HG03060 (cell line): ENCODE data around the gene ASAP2.

Experiments
- ATAC-seq: cut with Tn5 transposase; IDR thresholded peaks from one replicate; pipeline ENCODE4 v1.9.1; 2021; ENCODE audit warnings: low read depth, moderate number of reproducible peaks; ENCODE audit not compliant: unreplicated experiment

ASAP2 gene

GRCh38 chr2:9229470-9229820, 22.8 kb downstream of the ASAP2 start:
- no peak for ATAC-seq

GRCh38 chr2:9230051-9230802, 23.6 kb downstream of the ASAP2 start:
- ATAC-seq, result no peak

- no peak for ATAC-seq
These were observed 24.3 kb downstream of the ASAP2 start for GRCh38 chr2:9230881-9231280.

- ATAC-seq, result no peak
These were observed 24.9 kb downstream of the ASAP2 start for GRCh38 chr2:9231291-9232165.

- ATAC-seq, result no peak
These were observed 25.5 kb downstream of the ASAP2 start for GRCh38 chr2:9232166-9232479.

- no peak for ATAC-seq
These were observed 26.3 kb downstream of the ASAP2 start for GRCh38 chr2:9232886-9233285.

GRCh38 chr2:9234680-9235146, 28.1 kb downstream of the ASAP2 start:
- ATAC-seq, result no peak

GRCh38 chr2:9235147-9236044, 28.8 kb downstream of the ASAP2 start:
- ATAC-seq, result no peak

GRCh38 chr2:9236045-9236344, 29.4 kb downstream of the ASAP2 start:
- no peak for ATAC-seq

GRCh38 chr2:9236867-9237266, 30.3 kb downstream of the ASAP2 start:
- ATAC-seq, result no peak

GRCh38 chr2:9237831-9238230, 31.2 kb downstream of the ASAP2 start:
- ATAC-seq, result no peak

- no peak for ATAC-seq
These were observed 32.1 kb downstream of the ASAP2 start for GRCh38 chr2:9238591-9239326.

- no peak for ATAC-seq
These were observed 33.0 kb downstream of the ASAP2 start for GRCh38 chr2:9239616-9240015.

GRCh38 chr2:9240745-9241144, 34.1 kb downstream of the ASAP2 start:
- no peak for ATAC-seq

GRCh38 chr2:9241233-9241632, 34.6 kb downstream of the ASAP2 start:
- ATAC-seq, result no peak

GRCh38 chr2:9243357-9243756, 36.7 kb downstream of the ASAP2 start:
- no peak for ATAC-seq

- ATAC-seq, result no peak
These were observed 38.5 kb downstream of the ASAP2 start for GRCh38 chr2:9244985-9245544.

GRCh38 chr2:9247177-9247576, 40.6 kb downstream of the ASAP2 start:
- ATAC-seq, result no peak

- ATAC-seq, result no peak
These were observed 41.2 kb downstream of the ASAP2 start for GRCh38 chr2:9247786-9248185.

GRCh38 chr2:9248363-9248762, 41.8 kb downstream of the ASAP2 start:
- ATAC-seq, result no peak
